Astrocyte (in vitro differentiated cells and primary cell): Measurements from ENCODE around the gene KDM5B.

Experiments used
- EZH2 ChIP-seq: IDR thresholded peaks from 2 replicates; pipeline ENCODE4 v1.6.1; 2012; ENCODE audit warnings: mild to moderate bottlenecking, low read length, inconsistent platforms; ENCODE audit not compliant: insufficient read depth
- TF ChIP-seq, protein P1 (sequence below): IDR thresholded peaks from 2 replicates; pipeline ENCODE4 v1.5.1; 2011; ENCODE audit warnings: low read depth, mild to moderate bottlenecking, inconsistent platforms, low read length, moderate library complexity; ENCODE audit not compliant: insufficient read depth

GRCh38 chr1:202809597-202810159, 1.5 kb upstream of the KDM5B start:
- no peak for TF ChIP-seq EZH2
- TF ChIP-seq, protein P1, sequence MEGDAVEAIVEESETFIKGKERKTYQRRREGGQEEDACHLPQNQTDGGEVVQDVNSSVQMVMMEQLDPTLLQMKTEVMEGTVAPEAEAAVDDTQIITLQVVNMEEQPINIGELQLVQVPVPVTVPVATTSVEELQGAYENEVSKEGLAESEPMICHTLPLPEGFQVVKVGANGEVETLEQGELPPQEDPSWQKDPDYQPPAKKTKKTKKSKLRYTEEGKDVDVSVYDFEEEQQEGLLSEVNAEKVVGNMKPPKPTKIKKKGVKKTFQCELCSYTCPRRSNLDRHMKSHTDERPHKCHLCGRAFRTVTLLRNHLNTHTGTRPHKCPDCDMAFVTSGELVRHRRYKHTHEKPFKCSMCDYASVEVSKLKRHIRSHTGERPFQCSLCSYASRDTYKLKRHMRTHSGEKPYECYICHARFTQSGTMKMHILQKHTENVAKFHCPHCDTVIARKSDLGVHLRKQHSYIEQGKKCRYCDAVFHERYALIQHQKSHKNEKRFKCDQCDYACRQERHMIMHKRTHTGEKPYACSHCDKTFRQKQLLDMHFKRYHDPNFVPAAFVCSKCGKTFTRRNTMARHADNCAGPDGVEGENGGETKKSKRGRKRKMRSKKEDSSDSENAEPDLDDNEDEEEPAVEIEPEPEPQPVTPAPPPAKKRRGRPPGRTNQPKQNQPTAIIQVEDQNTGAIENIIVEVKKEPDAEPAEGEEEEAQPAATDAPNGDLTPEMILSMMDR: no peak
